DOHH2 (cell line): ENCODE data around the gene ZNF429.

Experiments
- H3F3A ChIP-seq: fragments of 200-600 bp; sonication (generic), shearing (Covaris generic); 2 replicates; pipeline ENCODE4 v1.6.0; 2016; ENCODE audit warnings: antibody characterized with exemption, mild to moderate bottlenecking; ENCODE audit not compliant: control insufficient read depth, insufficient read depth
- H3K27ac ChIP-seq: fragments of 200-600 bp; sonication (generic); 2 replicates; pipeline ENCODE4 v1.5.1; 2014; ENCODE audit warnings: low read depth, mild to moderate bottlenecking, low read length, moderate library complexity
- H3K27me3 ChIP-seq: fragments of 200-600 bp; sonication (generic); 2 replicates; pipeline ENCODE4 v1.6.1; 2014; ENCODE audit warnings: mild to moderate bottlenecking, low read length, mixed read lengths; ENCODE audit not compliant: control insufficient read depth
- H3K36me3 ChIP-seq: fragments of 200-600 bp; sonication (generic); 2 replicates; pipeline ENCODE4 v1.6.1; 2014; ENCODE audit warnings: mild to moderate bottlenecking, low read length, moderate library complexity, mixed read lengths; ENCODE audit not compliant: control insufficient read depth
- H3K4me1 ChIP-seq: fragments of 200-600 bp; sonication (generic); 2 replicates; pipeline ENCODE4 v1.6.1; 2014; ENCODE audit warnings: mild to moderate bottlenecking, low read length, mixed read lengths; ENCODE audit not compliant: control insufficient read depth
- H3K4me2 ChIP-seq: fragments of 200-600 bp; sonication (generic); 2 replicates; pipeline ENCODE4 v1.6.0; 2014; ENCODE audit warnings: mild to moderate bottlenecking, low read length, moderate library complexity
- H3K4me3 ChIP-seq: fragments of 200-600 bp; sonication (generic); 2 replicates; pipeline ENCODE4 v1.5.1; 2014; ENCODE audit warnings: mild to moderate bottlenecking, low read length, mixed read lengths
- H3K79me2 ChIP-seq: fragments of 200-600 bp; sonication (generic); 2 replicates; pipeline ENCODE4 v1.6.1; 2014; ENCODE audit warnings: mild to moderate bottlenecking, low read length, mixed read lengths; ENCODE audit not compliant: control insufficient read depth
- H3K9me2 ChIP-seq: fragments of 200-600 bp; sonication (generic); replicated peaks from 2 replicates; pipeline ENCODE4 v1.6.1; 2014; ENCODE audit warnings: mild to moderate bottlenecking, low read length, mixed read lengths; ENCODE audit not compliant: control insufficient read depth
- H3K9me3 ChIP-seq: fragments of 200-600 bp; sonication (generic); 2 replicates; pipeline ENCODE4 v1.6.1; 2014; ENCODE audit warnings: antibody characterized with exemption, low read length, mixed read lengths; ENCODE audit not compliant: control insufficient read depth, insufficient read depth
- H4K20me1 ChIP-seq: fragments of 200-600 bp; sonication (generic); 2 replicates; pipeline ENCODE4 v1.6.0; 2014; ENCODE audit warnings: low read depth, mild to moderate bottlenecking, antibody characterized with exemption, low read length, moderate library complexity; ENCODE audit not compliant: control insufficient read depth, insufficient read depth
- CTCF ChIP-seq: fragments of 200-600 bp; sonication (generic); IDR thresholded peaks from one replicate; pipeline ENCODE4 v1.5.1; 2014; ENCODE audit warnings: antibody characterized with exemption, mild to moderate bottlenecking, low read depth, low read length; ENCODE audit not compliant: poor library complexity, severe bottlenecking
- EZH2phosphoT487 ChIP-seq: fragments of 200-600 bp; sonication (generic); IDR thresholded peaks from 2 replicates; pipeline ENCODE4 v1.6.1; 2017; ENCODE audit warnings: borderline replicate concordance, mild to moderate bottlenecking, antibody characterized with exemption, low read length, moderate library complexity, mixed read lengths

ZNF429 gene

GRCh38 chr19:21463449-21464105 is 41.8 kb upstream of the ZNF429 start:
- Histone ChIP-seq H3K9me2 (no peaks in the 10 kb centered on the region), H3K4me2 (no peak overlapping the region), H4K20me1 (no peaks in the 10 kb centered on the region), H3K27me3 (no peaks in the 10 kb centered on the region), H3K79me2 (no peaks in the 10 kb centered on the region), H3K27ac (no peak overlapping the region), H3K9me3 (peaks cover 13% of the 10 kb centered on the region), H3K36me3 (no peaks in the 10 kb centered on the region), H3F3A (no peaks in the 10 kb centered on the region), H3K4me3 (no peak overlapping the region), H3K4me1 (no peaks in the 10 kb centered on the region)
- TF ChIP-seq EZH2phosphoT487 (no peak), CTCF (no peak)

- Histone ChIP-seq H3K79me2 (no peaks in the 10 kb centered on the region), H4K20me1 (no peaks in the 10 kb centered on the region), H3K4me3 (no peak overlapping the region), H3K27ac (no peak overlapping the region), H3K36me3 (no peaks in the 10 kb centered on the region), H3K9me3 (peaks cover 13% of the 10 kb centered on the region), H3K4me2 (no peak overlapping the region), H3K4me1 (no peaks in the 10 kb centered on the region), H3K27me3 (no peaks in the 10 kb centered on the region), H3K9me2 (no peaks in the 10 kb centered on the region), H3F3A (no peaks in the 10 kb centered on the region)
- TF ChIP-seq CTCF = no peak
- TF ChIP-seq EZH2phosphoT487 = no peak
Observed at GRCh38 chr19:21466627-21467026, 38.8 kb upstream of the ZNF429 start.

GRCh38 chr19:21468791-21469190 is 36.6 kb upstream of the ZNF429 start:
- Histone ChIP-seq H3K27me3 (no peaks in the 10 kb centered on the region), H3K4me1 (no peaks in the 10 kb centered on the region), H3K9me3 (peaks cover 1% of the 10 kb centered on the region; the same call in 1 of the 2 replicates), H3K4me2 (no peak overlapping the region), H3K4me3 (no peak overlapping the region), H3K9me2 (no peaks in the 10 kb centered on the region), H3F3A (no peaks in the 10 kb centered on the region), H4K20me1 (no peaks in the 10 kb centered on the region), H3K36me3 (no peaks in the 10 kb centered on the region), H3K27ac (no peak overlapping the region), H3K79me2 (no peaks in the 10 kb centered on the region)
- TF ChIP-seq CTCF = no peak
- TF ChIP-seq EZH2phosphoT487 = no peak
